Stimulated activated CD8-positive, alpha-beta memory T cell treated with anti-CD3 and anti-CD28 coated beads, Interleukin-7, amount 100 ng/mL, for 1 hour (primary cell): ENCODE results near the gene MAN2B2.

Experiments
- DNase-seq, 2 donors: peaks; one replicate each; pipeline ENCODE4 v3.0.0-alpha.2; 2020; ENCODE audit warnings: low read depth in 2 of 2

MAN2B2 gene

DNA sequence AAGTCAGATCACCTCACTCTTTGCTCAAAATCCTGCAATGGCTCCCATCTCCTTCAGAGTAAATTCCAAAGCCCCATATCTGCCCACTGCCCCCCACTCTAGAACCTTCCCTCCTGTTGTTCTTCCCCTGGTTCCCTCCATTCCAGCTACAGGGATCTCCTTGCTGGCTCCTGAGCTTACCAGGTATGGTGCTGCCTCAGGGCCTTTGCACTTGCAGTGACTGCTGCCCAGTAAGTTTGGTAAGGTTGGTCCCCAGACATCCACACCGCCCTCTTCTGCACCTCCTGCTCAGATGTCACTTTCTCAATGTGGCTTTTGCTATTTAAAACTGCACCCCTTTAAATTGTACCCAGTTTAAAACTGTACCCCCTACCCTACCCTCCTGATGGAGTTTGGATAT is 7.8 kb upstream of the MAN2B2 start:
- no peak for DNase-seq

DNA sequence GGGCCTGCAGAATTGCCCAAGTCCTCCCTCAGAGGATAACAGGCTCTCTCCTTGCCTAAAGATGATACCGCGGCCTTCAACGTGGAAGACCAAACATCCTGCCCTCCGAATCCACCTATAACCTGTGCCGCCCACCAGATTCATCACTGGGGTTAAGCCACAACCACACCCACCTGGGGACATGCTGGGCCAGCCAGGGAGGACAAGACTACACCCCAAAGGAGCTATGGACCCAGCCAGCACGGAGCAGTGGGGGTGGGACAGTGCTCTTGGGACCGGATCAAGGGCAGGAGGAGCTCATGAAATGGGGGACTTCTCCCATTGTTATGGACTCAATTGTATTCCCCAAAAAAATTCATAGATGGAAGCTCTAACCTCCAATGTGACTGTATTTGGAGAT is 6.8 kb upstream of the MAN2B2 start:
- DNase-seq, result no peak

DNA sequence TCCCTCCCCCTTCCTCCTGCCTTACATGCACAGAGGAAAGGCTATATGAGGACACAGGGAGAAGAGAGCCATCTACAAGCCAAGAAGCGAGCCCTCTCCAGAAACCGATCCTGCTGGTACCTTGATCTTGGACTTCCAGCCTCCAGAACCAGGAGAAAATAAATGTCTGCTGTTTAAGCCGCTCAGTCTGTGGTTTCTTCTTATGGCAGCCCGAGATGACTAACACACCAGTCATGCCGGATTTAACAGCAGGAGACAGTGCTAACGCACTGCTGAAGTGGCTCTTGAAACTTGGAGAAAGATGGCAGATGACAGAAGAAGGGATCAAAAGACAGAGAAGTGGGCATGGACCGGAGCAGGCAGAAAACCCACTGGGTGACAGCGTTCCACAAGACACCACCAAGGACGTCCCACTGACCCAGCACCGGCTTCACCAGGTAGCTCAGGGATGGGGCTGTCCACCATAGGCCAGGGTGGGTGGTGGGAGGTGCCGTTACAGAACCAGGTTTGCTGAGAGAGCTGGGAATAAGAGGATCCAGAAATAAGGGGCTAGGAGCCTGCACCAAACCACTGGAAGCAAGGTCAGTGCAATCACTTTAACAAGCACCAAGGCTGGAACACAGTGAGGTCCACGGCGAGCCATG is 6.2 kb upstream of the MAN2B2 start:
- DNase-seq, result no peak

DNA sequence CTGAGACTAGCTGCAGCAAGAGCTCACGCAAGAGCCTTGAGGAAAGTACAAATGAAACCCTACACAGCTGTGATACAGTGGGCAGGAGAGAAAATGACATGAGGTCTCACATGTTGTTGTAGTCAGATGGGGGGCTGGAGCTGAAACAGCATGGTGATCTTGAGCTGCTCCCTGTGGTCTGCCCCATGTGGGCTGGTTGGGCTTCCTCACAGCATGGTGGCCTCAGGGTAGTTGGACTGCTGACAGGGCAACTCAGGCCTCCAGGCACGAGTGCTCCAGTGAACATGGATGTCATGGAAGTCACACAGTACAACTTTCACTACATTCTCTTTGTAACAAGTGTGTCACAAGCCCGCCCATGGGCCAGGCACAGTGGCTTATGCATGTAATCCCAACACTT is 3.4 kb upstream of the MAN2B2 start:
- no peak for DNase-seq

DNA sequence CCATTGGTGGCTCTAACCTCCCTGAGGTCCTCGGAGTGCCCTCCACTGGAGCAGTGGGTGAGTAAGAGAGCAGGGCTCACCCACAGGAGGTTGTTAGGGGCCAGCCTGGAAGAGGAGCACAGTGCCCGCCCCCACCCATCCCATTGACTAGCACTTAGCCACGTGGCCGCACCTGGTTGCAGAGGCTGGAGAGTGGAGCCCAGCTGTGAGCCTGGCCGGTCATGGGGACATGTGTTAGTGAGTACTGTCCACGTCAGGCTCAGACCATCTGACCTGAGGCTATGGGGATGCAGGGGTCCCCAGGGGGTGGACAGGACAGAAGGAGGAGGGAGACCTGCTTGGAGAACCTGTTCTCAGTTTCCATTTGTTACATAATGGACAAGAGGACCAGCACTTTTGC is 1.4 kb upstream of the MAN2B2 start:
- DNase-seq, result no peak

DNA sequence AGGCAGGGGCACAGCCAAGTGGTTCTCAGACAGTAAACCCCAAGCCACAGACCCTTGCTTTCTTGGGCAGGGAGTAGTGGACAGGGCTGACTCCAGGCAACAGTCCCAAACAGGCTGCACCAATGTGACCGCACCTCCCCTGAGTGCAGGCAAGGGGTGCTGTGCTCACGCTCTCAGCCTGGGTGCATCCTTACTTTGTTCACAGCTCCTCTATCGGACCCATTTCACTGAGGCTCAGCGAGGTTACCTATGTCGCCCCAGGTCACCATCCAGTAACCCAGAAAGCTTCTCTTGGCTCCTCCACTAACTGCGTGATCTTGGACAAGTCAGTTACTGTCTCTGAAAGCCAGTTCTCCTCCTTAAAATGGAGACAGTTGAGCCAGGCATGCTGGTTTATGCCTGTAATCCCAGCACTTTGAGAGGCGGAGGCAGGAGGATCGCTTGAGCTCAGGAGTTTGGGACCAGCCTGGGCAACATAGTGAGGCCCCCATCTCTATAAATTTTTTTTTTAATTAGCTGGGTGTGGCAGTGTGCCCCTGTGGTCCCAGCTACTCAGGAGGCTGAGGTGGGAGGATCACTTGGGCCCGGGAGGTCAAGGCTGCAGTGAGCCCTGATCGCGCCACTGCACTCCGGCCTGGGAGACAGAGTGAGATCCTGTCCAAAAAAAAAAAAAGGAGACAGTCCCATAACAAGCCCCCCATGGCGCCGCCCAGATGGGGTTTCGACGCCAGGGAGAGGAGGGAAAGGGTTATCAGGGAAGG is 823 bp upstream of the MAN2B2 start:
- DNase-seq, result no peak

DNA sequence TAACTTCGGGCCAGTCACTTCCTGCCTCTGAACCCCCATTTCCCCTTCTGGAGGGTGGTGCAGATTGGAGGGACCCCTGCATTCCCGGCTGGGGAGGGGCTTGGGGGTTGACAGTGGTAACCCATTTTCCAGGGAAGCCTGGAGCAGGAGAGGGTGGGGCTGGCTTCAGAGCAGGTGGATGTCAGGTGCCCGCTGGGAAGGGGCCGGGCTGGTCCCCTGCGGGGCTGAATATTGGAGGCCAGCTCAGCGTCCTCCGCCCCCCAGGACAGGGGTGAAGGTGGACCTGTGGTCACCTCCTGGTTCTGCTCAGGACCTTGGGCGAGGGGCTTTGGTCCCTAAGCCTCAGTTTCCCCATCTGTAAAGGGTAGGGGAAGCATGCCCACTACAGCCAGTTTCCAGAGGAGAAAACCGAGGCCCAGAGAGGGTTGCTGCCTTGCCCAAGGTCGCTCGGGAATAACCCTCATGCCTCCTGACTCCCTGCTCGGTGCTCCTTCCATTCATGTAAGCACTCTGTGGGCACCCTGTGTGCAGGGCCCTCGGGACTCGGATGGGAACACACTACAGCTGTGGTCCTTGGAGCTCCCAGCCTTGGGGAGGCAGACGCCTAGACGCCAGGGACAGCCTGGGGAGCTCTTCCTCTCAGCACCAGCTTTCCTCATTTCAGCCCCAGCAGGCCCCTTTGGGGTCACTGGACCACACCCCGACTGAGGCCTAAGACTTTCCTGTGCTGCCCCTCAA is 683 bp downstream of the MAN2B2 start:
- DNase-seq, result no peak

DNA sequence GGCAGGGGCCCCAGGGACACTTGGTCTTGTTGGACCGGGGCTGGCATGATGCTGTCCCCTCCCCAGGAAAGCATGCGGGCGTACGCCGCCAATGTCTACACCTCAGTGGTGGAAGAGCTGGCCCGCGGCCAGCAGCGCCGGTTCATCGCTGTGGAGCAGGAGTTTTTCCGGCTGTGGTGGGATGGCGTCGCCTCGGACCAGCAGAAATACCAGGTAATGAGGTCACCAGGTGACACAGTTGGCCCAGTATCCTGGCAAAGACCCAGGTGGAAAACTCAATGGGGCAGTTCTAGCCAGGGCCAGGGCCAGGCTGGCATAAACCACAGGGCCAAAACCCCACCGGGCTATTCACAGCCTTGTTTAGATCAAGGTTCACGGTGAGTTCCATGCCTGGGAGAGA is 1.5 kb downstream of the MAN2B2 start:
- DNase-seq, result no peak

DNA sequence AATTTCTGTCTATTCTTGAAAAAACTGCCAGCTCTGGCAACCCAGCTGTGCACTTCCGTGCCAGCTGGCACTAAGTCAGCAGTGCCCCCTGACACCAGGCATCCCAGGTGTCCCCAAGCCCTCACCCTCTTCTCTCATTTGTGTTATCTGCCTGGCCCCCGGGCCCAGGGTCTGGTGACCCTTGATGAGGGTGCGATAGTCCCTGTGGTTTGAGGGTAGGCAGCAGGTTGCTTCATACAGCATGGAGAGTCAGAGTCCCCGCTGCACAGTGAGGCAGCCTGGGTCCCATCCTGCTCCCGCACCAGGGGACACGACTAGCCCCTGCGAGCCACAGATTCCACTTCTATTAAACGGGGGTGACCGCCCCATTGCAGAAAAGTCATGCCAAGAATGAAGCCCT is 1.9 kb downstream of the MAN2B2 start:
- no peak for DNase-seq

DNA sequence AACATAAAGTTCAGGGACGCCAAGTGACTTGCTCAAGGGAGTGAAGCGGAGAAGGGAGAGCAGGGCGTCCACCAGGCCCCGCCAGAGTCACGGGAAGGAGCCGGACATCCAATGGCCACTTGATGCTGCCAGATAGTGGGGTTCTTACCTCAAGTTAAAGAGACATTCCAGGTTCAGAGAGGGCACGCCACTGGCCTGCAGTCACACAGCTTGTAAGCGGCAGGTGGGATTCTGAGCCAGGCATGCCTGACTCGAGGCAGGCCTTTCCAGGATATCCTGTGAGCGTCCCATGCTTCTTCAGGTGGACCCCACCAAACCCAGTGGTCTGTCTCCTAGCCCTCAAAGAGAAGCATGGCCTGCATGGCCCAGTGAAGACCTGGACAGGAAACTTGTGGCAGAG is 2.4 kb downstream of the MAN2B2 start:
- DNase-seq, result no peak

DNA sequence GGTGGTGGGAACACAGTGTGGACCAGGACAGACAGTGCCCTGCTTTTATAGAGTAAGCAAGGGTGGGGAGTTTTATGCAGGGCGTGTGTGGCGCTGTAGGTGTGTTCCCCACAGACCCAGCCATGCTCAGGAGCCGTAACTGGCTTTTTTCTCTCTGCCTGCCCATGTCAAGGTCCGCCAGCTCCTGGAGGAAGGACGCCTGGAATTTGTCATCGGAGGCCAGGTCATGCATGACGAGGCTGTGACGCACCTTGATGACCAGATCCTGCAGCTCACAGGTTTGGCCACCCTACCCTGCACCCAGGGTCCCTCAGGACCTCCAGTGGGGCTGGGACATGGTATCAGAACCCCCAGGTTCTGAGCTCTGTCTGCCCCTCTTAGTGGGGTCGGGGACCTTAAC is 3.2 kb downstream of the MAN2B2 start:
- DNase-seq, result no peak

DNA sequence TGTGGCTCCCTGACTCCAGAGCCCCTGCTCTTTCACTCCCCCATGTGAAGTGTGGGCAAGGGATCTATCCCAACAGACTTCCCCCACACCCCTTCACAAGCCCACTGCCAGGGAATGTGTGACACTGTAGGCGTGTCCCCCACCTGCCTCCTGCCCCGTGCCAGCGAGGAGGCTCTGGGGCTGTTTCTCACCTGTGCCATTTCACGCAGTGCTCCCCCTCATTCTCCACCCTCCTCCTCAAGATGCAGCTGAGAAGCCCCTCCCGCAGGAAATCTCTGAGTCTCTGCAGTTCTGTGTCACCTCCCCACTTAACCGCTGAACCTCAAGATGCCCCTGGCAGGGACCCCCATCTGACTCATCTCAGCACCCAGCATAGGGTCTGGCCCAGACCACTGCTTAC is 5.4 kb downstream of the MAN2B2 start:
- no peak for DNase-seq

DNA sequence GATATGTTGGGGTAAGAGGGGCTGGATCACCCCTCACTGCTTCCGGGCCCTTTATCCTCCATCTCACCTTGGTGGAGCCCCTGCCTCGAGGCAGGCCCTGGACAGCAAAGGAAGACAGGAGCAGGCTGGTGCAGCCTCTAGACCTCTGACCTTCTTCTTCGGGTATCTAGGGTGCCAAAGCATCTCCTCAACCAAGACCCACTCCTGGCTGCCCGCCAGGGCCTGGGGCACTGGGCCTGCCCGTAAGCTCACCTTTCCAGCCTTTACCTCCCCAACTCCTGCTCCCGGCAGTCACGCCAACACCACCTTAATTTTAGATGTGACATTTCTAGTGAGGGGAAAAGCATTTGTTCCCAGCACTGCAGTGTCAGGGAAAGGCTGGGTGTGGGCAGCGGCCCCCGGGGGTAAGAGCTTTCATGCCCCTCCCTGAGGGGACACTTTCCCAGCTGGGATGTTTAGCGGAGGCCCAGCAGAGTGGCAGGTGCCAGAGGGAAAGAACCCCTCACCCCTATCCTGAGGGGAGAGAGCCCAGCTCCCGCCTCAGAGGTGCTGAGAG is 6.7 kb downstream of the MAN2B2 start:
- no peak for DNase-seq

DNA sequence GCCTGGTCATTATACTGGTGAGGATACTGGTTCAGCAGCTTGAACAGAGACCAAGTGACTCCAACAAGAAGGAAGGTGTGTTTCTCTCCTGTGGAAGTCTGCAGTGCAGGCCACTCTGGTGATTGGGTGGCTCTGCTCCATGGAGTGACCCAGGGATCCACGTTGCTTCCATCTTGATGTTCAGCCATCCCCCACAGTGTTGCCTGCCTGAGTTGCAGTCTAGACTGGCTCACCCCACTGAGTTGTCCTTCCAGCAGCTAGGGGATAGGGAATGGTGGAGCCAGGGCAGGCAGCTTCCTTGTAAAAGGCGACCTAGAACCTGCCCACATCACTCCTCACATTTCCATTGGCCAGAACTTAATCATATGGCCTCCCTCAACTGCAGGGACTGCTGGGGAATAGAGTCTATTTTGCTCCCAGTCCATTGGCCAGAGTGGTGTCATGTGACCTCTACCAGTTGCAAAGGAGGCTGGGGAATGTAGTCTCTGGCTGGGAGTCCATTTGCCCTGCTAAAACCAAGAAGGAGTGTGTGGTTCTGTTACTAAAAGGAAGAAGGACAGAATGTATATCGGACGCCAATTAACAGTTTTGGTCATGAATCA is 8.0 kb downstream of the MAN2B2 start:
- no peak for DNase-seq

DNA sequence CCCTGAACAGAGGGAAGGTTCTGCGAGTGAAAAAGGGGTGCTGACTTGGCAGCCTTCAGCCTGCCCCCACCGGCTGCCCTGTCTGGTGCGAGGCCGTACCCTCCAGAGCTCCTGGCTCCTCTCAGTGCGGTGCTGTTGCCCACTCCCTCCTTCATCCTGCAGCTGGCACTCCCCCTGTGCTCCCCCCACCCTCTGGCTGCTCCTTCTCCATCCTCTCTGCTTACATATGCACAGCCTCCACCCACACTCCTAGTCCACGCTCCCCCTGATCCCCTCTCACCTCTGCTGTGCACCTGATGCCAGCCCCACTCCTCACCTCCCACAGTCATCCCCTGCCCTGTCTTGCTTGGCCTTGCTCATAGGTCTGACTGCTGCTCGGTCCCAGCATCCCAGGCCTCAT is 9.9 kb downstream of the MAN2B2 start:
- DNase-seq, result no peak

DNA sequence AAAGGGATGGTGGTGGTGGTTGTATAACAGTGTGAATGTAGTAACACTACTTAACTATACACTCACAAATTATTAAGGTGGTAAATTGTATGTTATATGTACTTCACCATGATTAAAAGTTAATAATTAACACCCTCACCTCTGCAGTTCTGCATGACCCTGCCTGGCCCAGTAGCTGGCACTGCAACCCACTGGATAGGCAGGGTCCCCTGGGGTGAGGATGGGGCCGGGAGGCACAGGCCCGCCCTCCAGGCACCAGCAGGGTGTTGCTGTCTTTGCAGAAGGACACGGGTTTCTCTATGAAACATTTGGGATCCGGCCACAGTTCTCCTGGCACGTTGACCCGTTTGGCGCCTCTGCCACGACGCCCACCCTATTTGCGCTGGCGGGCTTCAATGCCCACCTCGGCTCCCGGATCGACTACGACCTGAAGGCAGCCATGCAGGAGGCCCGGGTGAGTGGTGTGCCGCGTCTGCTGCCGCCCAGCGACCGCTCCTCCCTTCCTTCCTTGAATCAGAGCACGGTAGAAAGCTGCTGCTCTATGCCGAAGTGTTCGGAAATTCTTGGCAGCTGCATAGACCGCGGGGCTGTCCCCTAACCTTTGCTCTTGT is 11.8 kb downstream of the MAN2B2 start:
- DNase-seq, result no peak

DNA sequence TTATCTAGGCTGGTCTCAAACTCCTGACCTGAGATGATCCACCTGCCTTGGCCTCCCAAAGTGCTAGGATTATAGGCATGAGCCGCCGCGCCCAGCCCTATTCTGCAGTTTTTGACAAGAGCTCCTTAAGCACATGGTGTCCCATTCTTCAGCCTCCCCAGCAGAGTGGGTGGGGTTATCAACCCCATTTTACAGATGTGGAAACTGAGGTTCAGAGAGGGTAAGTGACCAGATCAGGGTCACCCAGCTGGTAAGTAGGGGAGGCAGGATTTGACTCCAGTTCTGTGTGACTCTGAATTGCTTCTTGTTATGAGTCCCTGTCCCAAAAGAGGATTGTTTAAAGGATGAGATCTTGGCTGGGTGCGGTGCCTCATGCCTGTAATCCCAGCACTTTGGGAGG is 14.5 kb downstream of the MAN2B2 start:
- no peak for DNase-seq

DNA sequence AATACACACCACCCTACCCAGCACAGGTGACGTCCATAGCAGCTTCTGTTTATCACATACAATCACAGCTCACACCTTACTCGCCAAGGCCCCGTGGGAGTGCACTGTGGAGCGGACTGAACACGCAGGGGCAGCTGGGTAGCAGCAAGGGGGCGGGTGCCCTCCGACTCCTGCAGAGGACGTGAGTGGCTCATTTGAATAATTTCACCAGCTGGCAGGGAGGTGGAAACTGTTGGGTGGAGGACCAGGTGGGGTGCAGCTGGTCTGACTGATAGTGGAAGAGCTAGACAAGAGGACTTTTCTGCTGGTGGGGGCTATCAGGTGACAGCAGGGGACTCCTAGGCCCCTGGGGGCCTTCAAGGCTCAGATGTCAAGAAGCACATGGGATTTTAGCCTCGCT is 16.3 kb downstream of the MAN2B2 start:
- no peak for DNase-seq

DNA sequence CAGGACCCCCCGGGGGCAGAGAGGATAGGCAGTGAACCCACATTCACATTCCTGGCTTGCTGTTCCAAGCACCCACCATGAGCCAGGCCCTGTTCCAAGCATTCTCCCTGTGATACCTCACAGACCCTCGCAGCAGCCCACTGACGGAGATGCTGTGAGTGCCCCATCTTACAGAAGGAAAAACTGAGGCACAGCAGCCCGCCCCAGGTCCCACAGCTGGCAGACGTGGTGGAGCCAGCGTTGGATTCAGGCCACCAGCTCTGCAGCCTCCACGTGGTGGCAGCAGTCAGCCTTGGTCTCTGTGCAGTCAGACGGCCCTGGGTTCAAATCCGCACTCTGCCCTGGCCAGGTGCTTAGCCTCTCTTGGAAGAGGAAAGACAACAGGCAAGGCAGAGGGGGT is 16.8 kb downstream of the MAN2B2 start:
- DNase-seq, result no peak

DNA sequence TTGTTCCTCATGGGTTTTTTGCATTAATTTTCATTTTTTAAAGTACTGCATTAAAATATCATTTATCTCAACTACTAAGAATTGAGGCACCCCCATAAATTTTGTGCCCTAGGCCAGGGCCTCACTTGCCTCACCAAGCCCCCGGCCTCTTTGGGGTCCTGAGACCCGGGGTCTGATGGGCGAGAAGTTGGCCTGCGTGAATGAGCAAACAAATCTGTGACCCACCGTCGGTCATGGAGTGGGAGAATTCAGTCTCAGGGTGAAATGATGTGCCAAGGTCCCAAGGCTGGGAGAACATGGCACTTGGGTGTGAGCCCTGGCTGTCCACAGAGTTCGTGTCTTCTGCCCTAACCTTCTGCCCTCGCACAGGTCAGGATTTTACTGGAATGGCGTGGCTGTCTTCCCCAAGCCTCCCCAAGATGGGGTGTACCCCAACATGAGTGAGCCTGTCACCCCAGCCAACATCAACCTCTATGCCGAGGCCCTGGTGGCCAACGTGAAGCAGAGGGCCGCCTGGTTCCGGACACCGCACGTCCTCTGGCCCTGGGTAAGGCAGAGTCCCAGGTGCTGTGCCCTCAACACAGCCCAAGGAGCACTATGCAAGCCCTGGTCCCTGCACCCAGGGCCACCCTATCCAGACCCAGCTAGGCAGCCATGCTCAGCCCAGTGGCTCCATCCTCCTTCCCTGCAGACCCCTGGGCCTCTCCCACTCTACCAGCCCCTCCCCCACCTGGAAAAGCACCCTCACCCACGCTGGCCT is 18.0 kb downstream of the MAN2B2 start:
- DNase-seq, result no peak

DNA sequence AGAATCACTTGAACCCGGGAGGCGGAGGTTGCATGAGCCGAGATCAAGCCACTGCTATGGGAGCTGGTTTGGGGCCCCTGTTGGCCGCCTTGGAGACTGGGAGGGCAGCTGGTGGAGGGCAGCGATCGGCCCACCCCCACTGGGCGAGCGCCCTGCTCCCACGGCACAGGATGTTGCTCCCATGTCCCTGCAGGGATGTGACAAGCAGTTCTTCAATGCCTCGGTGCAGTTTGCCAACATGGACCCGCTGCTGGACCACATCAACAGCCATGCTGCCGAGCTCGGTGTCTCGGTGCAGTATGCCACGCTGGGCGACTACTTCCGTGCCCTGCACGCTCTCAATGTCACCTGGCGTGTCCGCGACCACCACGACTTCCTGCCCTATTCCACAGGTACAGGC is 19.4 kb downstream of the MAN2B2 start:
- DNase-seq, result no peak
